MM.1S (cell line): ENCODE results near the gene TM4SF18.

Source experiments
- EZH2 ChIP-seq: fragments of 300-600 bp; sonication (generic); optimal IDR thresholded peaks from 2 replicates; pipeline ENCODE3; 2017; ENCODE audit warnings: low read depth, mild to moderate bottlenecking, antibody characterized with exemption, low read length, mixed read lengths
- EZH2phosphoT487 ChIP-seq: fragments of 300-600 bp; sonication (generic); IDR thresholded peaks from 2 replicates; pipeline ENCODE4 v1.6.1; 2018; ENCODE audit warnings: antibody characterized with exemption, low read length

GRCh38 chr3:149325581-149325980 lies 7.9 kb downstream of the TM4SF18 start:
- TF ChIP-seq EZH2phosphoT487 = no peak
- TF ChIP-seq EZH2 = no peak
